HG03469 (cell line): ENCODE measurements around the gene ANAPC2.

Experiments used
- ATAC-seq: cut with Tn5 transposase; IDR thresholded peaks from one replicate; pipeline ENCODE4 v1.9.1; 2021; ENCODE audit warnings: mild to moderate bottlenecking, moderate library complexity, moderate number of reproducible peaks; ENCODE audit not compliant: unreplicated experiment

The ANAPC2 gene

GRCh38 chr9:137216188-137216965, 28.0 kb upstream of the ANAPC2 start:
- ATAC-seq: no peak

GRCh38 chr9:137215196-137215986, 27.0 kb upstream of the ANAPC2 start:
- ATAC-seq: no peak

- no peak for ATAC-seq
Observed at GRCh38 chr9:137214620-137215019, 26.3 kb upstream of the ANAPC2 start.

GRCh38 chr9:137213160-137214060, 25.1 kb upstream of the ANAPC2 start:
- no peak for ATAC-seq

- no peak for ATAC-seq
Observed at GRCh38 chr9:137212520-137212919, 24.2 kb upstream of the ANAPC2 start.

GRCh38 chr9:137211532-137211931, 23.2 kb upstream of the ANAPC2 start:
- no peak for ATAC-seq

- ATAC-seq: no peak
Observed at GRCh38 chr9:137206602-137207001, 18.2 kb upstream of the ANAPC2 start.

GRCh38 chr9:137205126-137206069, 17.0 kb upstream of the ANAPC2 start, which contains the start of the genes NDOR1 and TMEM203:
TSS of gene NDOR1 (plus strand) at chr9:137205700. CDS start at chr9:137205778, 78 bp downstream.
TSS of gene TMEM203 (minus strand) at chr9:137205648. CDS start at chr9:137205414, 234 bp downstream.
- ATAC-seq: peak; percentile 36

- ATAC-seq: no peak
Observed at GRCh38 chr9:137204731-137205125, 16.4 kb upstream of the ANAPC2 start.

GRCh38 chr9:137202966-137203365, 14.6 kb upstream of the ANAPC2 start:
- no peak for ATAC-seq

GRCh38 chr9:137201205-137201868, 13.0 kb upstream of the ANAPC2 start:
- no peak for ATAC-seq

GRCh38 chr9:137200311-137201204, 12.2 kb upstream of the ANAPC2 start, which contains the start of gene TPRN:
TSS of gene TPRN (minus strand) at chr9:137200741. CDS start at chr9:137200711, 30 bp downstream.
- ATAC-seq: peak; percentile 61

GRCh38 chr9:137199411-137200121, 11.2 kb upstream of the ANAPC2 start:
- no peak for ATAC-seq

- ATAC-seq: no peak
Observed at GRCh38 chr9:137198902-137199283, 10.5 kb upstream of the ANAPC2 start.

GRCh38 chr9:137198051-137198901, 9.9 kb upstream of the ANAPC2 start:
- no peak for ATAC-seq

- no peak for ATAC-seq
Observed at GRCh38 chr9:137195525-137196220, 7.3 kb upstream of the ANAPC2 start.
